Ascending aorta (tissue), 2 donors: ENCODE data around the gene KCNK16. TPM values are rescaled to one million over a fixed set of nuclear protein-coding genes. Genes with fewer than 3 reads are reported as not detected.
"Not testable (repeated sequence)": the region's sequence is repeated elsewhere in the genome, so short reads cannot be mapped to it uniquely, and the experiment has no call there.

Experiments used
- DNase-seq, 2 donors: peaks; one replicate each; pipeline ENCODE4 v3.0.0-alpha.2; 2019; ENCODE audit warnings: low spot score in 2 of 2
- H3K27ac ChIP-seq, 2 donors: fragments of 200-600 bp; sonication (generic); one replicate each; pipeline ENCODE4 v1.5.1; 2016 to 2017; ENCODE audit warnings: mild to moderate bottlenecking in 1 of 2
- H3K27me3 ChIP-seq: fragments of 200-600 bp; sonication (generic); one replicate; pipeline ENCODE4 v1.5.1; 2017
- H3K36me3 ChIP-seq, 2 donors: fragments of 200-600 bp; sonication (generic); one replicate each; pipeline ENCODE4 v1.5.1; 2016
- H3K4me1 ChIP-seq, 2 donors: fragments of 200-600 bp; sonication (generic); one replicate each; pipeline ENCODE4 v1.5.1; 2016 to 2017; ENCODE audit warnings: mild to moderate bottlenecking in 1 of 2
- H3K4me3 ChIP-seq, 2 donors: fragments of 200-600 bp; sonication (generic); one replicate each; pipeline ENCODE4 v1.5.1; 2016 to 2017; ENCODE audit warnings: mild to moderate bottlenecking in 1 of 2
- H3K9me3 ChIP-seq, 2 donors: fragments of 200-600 bp; sonication (generic); one replicate each; pipeline ENCODE4 v1.5.1; 2016
- intact Hi-C: fragments of 100-400 bp; cut with DNase I; formaldehyde crosslinking; loops from one replicate; pipeline ENCODE4 v1.15.1; 2023
- total RNA-seq: library from RNA; depleted of rRNA; stranded (reverse); fragments of >200 nt; gene quantifications from one replicate; pipeline ENCODE4 v1.1.0, GENCODE V29; 2016
- TF ChIP-seq, protein P1 (sequence below), 3 experiments: fragments of 200-600 bp in 2 of 3; fragments of 450-650 bp in 1 of 3; sonication (generic) in 2 of 3; IDR thresholded peaks; one replicate each; pipeline ENCODE4 v1.5.1; 2016 to 2019; ENCODE audit warnings: antibody characterized with exemption in 3 of 3, mild to moderate bottlenecking in 1 of 3, moderate library complexity in 1 of 3

The KCNK16 gene
- total RNA-seq, 1 donor from 2014 or later, result not detected

GRCh38 chr6:39294133-39294532 lies 28.4 kb downstream of the KCNK16 start:
- no peaks in the 10 kb centered on the region for H3K9me3 ChIP-seq
- intact Hi-C loops, result no loop called here

DNA sequence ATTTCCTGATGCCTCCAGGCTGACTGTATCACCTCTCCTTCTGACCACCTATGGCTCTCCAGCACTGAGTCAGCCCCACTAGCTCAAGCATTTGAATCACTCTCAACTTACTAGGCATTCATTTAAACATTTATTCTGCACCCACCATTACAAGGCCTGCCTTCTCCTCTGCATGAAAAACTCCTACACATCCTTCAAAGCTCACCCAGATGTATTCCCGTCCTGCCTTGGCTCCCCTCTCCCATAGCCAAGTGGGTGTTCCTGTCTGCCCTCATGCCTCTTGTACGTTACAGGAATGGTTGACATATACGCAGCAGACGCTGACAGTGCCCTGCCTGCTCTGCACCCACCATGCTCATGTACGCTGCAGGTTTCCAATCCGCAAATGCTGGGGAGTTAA lies 29.9 kb downstream of the KCNK16 start:
- H3K4me1 ChIP-seq, result no peaks in the 10 kb centered on the region
- H3K27ac ChIP-seq, result no peak overlapping the region
- no peak overlapping the region for H3K4me3 ChIP-seq
- DNase-seq, result no peak
- H3K27me3 ChIP-seq, result no peaks in the 10 kb centered on the region
- intact Hi-C loops, result no loop called here
- TF ChIP-seq, protein P1, sequence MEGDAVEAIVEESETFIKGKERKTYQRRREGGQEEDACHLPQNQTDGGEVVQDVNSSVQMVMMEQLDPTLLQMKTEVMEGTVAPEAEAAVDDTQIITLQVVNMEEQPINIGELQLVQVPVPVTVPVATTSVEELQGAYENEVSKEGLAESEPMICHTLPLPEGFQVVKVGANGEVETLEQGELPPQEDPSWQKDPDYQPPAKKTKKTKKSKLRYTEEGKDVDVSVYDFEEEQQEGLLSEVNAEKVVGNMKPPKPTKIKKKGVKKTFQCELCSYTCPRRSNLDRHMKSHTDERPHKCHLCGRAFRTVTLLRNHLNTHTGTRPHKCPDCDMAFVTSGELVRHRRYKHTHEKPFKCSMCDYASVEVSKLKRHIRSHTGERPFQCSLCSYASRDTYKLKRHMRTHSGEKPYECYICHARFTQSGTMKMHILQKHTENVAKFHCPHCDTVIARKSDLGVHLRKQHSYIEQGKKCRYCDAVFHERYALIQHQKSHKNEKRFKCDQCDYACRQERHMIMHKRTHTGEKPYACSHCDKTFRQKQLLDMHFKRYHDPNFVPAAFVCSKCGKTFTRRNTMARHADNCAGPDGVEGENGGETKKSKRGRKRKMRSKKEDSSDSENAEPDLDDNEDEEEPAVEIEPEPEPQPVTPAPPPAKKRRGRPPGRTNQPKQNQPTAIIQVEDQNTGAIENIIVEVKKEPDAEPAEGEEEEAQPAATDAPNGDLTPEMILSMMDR (IDR thresholded peaks at IDR 0.05), result no peak
- H3K9me3 ChIP-seq, result no peaks in the 10 kb centered on the region
- H3K36me3 ChIP-seq, result no peaks in the 10 kb centered on the region

More at GRCh38 chr6:39294133-39294532, 28.4 kb downstream of the KCNK16 start:
- Histone ChIP-seq H3K4me1 (no peaks in the 10 kb centered on the region), H3K27ac (no peak overlapping the region), H3K4me3 (no peak overlapping the region), H3K27me3 (no peaks in the 10 kb centered on the region), H3K36me3 (peaks cover 0 to 2% of the 10 kb centered on the region in 2 donors)
- TF ChIP-seq, protein P1 (IDR thresholded peaks at IDR 0.05), result no peak
- DNase-seq, result no peak

DNA sequence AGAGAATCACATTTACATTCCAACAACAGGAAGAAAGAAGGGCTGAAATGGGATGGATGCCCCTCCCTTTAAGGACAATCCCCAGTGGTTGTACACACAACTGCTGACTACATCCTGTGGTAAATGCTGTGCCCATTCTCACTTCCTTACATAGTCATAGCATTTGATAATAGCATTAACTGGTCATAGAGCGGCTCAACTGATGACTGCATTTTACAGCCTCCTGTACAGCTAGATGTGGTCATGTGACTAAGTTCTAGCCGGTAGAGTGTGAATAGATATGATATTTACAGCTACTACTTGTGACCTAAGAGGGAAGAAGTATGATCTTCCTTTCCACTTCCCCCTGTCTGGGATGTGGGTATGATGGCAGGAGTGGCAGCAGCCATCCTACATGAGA lies 33.0 kb downstream of the KCNK16 start:
- no peaks in the 10 kb centered on the region for H3K9me3 ChIP-seq
- H3K36me3 ChIP-seq, result no peaks in the 10 kb centered on the region
- no peak overlapping the region for H3K4me3 ChIP-seq
- DNase-seq, result no peak
- H3K4me1 ChIP-seq, result no peaks in the 10 kb centered on the region
- TF ChIP-seq, protein P1 (IDR thresholded peaks at IDR 0.05), result no peak
- intact Hi-C loops, result no loop called here
- no peaks in the 10 kb centered on the region for H3K27me3 ChIP-seq
- no peak overlapping the region for H3K27ac ChIP-seq

DNA sequence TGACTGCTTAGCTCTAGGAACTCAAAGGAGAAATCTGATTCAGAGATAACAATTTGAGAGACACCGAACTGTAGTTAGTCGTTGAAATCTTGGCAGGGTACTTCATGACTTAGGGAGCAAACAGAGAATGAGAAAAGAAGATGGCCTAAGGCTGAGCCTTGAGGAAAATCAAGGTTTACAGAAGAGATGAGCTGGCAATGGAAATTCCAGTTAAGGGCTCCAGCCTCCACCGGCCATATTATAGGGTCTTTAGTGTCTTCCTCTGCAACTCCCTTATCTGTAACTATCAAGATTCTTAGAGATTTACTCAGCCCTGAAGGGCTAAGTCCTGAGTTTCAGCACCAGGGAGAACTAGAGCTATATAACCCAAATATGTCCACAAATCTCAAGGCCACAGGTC lies 34.9 kb downstream of the KCNK16 start:
- TF ChIP-seq, protein P1 (IDR thresholded peaks at IDR 0.05), result no peak
- DNase-seq, result no peak
- H3K27me3 ChIP-seq, result no peaks in the 10 kb centered on the region
- H3K4me3 ChIP-seq, result no peak overlapping the region
- no peaks in the 10 kb centered on the region for H3K36me3 ChIP-seq
- intact Hi-C loops, result no loop called here
- no peaks in the 10 kb centered on the region for H3K4me1 ChIP-seq
- H3K27ac ChIP-seq, result no peak overlapping the region
- H3K9me3 ChIP-seq, result no peaks in the 10 kb centered on the region

DNA sequence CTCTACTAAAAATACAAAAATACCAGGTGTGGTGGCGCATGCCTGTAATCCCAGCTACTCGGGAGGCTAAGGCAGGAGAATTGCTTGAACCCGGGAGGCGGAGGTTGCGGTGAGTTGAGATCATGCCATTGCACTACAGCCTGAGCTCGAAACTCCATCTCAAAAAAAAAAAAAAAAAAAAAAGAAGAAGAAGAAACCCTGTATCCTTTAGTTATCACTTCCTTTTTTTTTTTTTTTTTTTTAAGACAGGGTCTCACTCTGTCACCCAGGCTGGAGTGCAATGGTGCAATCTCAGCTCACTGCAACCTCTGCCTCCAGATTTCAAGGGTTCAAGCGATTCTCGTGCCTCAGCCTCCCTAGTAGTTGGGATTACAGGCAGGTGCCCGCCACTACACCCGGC lies 35.9 kb downstream of the KCNK16 start:
- DNase-seq, H3K36me3 ChIP-seq, intact Hi-C loops, H3K27me3 ChIP-seq, H3K27ac ChIP-seq, H3K9me3 ChIP-seq, H3K4me3 ChIP-seq, H3K4me1 ChIP-seq: not testable (repeated sequence)

GRCh38 chr6:39282774-39283173 lies 39.7 kb downstream of the KCNK16 start:
- H3K4me3 ChIP-seq, result no peak overlapping the region
- H3K4me1 ChIP-seq, result no peaks in the 10 kb centered on the region
- TF ChIP-seq, protein P1 (IDR thresholded peaks at IDR 0.05), result no peak
- no peaks in the 10 kb centered on the region for H3K27me3 ChIP-seq
- intact Hi-C loops, result no loop called here
- no peaks in the 10 kb centered on the region for H3K9me3 ChIP-seq
- no peak overlapping the region for H3K27ac ChIP-seq
- no peak for DNase-seq
- no peaks in the 10 kb centered on the region for H3K36me3 ChIP-seq
